ENCODE data around the gene MAST4. TPM values are rescaled to one million over a fixed set of nuclear protein-coding genes. Genes with fewer than 3 reads are reported as not detected.
A peak's percentile ranks its signal among the peaks of the same experiment; 100 is the strongest.
"Not testable (repeated sequence)": the region's sequence is repeated elsewhere in the genome, so short reads cannot be mapped to it uniquely, and the experiment has no call there.

The MAST4 gene
- polyA plus RNA-seq, 10 donors, result 10.5 to 15.3 (median 13.0) TPM

DNA sequence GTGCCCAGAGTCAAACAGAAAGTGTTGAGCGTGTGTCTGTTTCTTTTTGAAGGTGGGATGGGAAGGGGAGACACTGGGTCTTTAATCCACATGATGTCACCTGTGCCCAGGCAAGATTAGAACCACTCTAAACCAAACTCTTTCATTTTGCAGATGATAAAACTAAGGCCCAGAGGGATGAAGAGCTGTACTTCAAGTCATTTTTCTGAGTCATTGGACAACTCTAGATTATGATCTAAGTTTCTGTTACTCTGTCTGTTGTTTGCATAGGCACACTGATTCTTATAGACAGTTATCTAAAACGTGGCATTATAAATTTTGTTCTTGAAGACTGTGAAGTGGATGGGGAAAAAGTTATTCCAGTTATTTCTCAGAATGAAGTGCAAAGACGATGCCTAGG lies 48.8 kb downstream of the MAST4 start:
- no peak for DNase-seq

DNA sequence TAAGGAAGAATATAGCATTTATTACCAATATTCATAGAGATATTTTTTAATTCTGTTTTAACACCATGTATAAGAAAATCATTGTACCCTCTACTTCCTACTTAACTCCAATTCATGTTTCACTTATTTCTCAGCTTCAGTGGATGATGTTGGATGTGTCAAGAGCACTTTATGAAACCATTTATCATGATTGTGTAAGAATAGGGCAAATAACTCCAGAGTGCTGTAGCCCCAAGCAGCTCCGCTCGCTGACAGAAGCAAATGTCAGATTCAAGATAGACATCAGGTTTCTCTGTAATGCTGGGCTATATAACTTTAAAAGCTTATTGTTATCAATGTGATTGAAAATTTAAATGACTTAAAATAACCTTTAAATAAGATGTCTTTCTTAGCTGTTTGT lies 50.4 kb downstream of the MAST4 start:
- no peak for DNase-seq

DNA sequence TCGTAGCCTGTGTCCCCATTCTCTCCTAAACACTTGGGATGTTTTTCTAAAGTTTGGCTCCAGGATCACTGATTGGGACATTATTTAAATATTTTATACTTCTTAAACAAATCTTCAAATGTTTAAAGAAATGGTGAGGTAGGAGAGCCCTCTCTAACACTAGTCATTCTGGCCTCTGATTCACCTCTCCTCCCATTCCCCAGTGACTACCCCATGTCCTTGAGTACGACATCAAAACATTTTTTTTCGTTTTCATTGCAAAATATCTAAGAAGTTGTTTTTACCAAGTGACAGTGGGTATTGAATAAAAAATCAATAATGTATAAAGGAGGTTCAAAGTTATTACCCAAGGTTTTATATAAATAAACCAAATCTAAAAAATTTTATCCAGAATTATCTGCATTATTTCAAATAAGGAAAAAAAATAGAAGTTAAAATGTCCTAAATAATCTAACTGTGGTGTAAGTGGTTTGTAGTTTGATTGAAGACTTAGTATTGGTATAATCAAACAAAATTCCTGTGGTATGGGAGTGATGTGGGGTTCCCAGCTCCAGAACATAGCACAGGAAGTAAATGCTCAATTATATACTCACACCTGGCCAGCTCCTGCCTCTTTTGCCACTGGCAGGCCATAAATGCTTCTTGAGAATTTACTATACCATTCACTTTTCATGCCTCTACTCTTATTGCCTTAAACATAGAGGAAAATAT lies 51.1 kb downstream of the MAST4 start:
- no peak for DNase-seq

DNA sequence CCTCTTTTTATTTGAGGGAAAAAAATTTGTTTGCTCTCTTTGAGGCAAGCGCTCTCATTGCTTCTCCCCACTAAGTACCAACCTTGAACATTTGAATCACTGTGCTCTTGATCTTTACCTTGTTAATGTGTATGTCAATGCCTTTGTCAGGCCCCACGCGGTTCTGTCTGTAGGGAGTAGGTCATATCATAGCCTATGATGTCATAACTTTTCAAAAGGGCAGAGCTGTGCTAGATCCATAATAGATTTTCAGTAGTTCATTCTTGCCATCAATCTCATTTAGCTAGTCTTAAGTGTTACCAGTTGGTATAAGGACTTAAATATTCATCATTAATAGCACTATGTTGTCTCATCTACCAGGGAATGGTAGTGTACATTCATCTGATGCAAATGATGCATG lies 56.6 kb downstream of the MAST4 start:
- DNase-seq, result no peak

DNA sequence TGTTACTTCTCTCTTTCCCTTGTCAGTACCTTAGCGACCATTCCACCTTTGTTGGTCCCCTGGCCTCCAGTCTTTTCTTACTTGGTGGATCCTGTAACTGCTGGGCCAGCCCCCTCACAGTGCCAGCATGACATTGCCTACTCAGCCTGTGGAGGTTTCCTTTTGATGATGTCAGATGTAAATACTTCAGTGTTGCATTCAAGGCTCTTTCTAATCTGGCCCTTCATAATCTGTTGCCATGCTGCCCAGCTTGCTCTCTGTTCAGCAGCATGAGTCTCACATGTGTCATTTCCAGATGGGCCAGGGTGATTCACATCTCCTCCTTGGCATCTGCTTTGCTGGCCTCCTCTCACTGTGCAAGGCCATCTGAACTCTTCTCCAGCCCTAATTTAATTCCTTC lies 57.1 kb downstream of the MAST4 start:
- DNase-seq, result peak in 1 of 3 donors; percentile 7

DNA sequence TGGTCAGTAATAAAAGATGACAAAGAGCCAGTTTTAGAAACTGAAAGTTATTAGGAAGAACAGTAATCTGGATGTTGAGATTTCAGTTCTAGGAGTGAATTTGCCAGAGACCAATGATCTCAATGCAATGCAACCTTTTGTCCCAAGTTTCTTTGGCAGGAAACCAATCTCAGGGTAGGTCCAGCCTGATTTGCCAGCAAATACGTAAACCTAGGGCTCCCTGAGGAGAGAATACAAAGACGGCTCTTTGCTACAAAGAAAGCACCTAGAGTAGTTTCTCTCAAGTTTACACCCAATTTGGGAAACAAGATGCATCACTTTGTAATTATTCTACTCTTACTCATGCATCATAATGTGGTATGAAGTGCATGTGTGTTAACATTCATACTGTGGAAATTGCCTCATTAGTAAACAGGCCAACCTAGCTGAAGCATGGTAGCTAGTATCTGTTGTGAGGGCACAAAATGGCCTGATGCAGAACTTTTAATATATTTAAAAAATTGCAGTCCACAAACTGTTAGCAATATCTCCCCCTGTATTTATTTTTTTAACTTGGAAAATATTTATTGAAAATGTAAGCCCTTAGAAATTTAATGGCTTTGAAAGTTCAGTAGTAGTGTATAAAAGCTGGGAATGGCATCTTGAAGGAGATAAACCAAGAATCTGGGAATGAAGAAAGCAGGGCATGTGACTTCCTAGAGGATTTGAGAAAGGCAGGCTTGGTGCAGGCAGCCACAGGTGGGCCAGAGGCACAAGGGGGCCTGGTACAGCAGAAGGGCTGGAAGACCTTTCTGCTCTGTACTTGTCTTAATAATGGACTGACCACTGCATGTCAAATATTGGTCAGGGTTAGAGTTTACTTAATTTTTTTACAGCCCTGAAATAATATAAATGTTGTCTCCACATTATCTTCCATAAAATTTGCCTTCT lies 59.5 kb downstream of the MAST4 start:
- peak in 1 of 3 donors; percentile 32 for DNase-seq

DNA sequence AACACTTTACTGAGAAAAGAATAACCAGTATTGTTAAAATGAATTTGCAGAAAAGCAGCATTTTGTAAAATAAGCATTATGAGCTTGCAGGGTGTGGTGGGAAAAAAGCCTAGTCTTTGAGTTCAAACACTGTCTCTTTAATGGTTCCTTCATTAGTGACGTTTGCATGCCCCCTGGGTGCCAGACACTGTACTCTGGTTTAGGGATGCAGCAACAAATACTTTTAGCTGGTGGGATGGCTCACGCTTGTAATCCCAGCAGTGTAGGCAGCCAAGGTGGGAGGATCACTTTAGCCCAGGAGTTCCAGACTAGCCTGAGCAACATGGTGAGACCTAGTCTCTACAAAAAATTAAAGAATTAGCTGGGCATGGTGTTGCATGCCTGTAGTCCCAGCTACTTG lies 62.3 kb downstream of the MAST4 start:
- DNase-seq, result peak in 1 of 3 donors; percentile 9

DNA sequence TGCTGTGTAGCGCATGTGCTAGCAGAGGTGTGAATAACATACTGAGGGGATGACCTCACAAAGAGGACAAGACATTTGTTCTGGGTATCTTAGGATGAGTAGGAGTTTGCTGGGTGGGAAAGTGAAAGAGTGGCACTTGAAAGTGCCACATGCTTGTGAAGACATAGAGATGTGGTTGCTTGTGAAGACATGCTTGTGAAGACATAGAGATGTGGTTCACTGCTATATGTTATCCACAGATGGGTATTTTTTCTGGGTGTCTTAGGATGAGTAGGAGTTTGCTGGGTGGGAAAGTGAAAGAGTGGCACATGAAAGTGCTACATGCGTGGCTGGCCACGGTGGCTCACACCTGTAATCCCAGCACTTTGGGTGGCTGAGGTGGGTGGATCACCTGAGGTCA lies 63.6 kb downstream of the MAST4 start:
- DNase-seq, result no peak

DNA sequence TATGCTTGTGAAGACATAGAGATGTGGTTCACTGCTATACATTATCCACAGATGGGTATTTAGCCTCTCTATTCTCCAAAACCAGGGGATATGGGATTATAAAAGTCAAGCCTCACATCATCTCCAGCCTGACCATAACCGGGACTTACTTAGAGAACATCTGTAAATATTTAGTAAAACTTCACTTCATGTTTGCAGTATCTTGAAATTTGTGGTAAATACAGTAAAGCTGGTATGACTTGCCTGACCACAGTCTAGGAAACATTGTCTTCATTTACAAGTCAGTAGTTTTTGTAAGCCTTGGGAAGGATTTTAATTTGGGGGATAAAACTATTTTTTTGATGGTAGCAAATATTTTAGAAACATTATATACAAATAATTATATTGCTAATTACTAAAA lies 64.2 kb downstream of the MAST4 start:
- DNase-seq, result no peak

DNA sequence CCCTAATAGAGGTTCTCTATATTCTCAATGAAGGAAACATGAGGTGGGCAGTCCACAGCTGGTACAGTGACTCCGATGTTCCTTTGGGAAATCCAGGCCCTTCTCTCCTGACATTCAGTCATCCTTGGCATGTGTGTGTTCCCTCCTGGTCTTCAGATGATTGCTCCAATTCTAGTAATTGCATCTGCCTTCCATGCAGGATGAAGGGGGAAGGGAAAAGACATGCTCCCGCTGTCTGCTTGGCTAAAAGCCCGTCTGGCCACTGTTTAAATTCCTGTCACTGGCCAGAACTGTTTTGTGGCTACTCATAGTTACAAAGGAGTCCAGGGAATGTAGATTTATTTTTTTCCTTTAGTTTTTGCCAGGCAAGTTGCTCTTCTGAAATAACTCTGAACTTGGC lies 65.0 kb downstream of the MAST4 start:
- peak; percentile 49 to 57 (median 53) for DNase-seq

DNA sequence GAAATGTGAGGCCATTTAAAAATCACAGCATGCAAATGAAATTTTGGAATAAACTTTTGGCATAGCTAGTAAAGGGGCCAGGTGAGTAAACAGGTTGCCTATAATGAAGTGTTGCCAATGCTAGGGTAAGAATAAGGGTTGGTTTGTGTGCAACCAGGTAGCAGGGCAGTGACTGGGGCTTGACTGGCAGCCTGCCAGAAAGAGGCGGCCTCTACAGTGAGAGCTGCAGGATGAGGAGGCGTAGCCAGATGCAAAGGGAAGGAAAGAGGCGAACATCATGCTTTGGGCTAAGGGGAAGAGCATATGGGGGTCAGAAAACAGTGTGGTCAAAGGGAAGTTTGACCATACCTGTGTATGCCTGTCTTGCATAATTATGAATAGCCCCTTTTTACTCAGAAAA lies 70.6 kb downstream of the MAST4 start:
- no peak for DNase-seq

DNA sequence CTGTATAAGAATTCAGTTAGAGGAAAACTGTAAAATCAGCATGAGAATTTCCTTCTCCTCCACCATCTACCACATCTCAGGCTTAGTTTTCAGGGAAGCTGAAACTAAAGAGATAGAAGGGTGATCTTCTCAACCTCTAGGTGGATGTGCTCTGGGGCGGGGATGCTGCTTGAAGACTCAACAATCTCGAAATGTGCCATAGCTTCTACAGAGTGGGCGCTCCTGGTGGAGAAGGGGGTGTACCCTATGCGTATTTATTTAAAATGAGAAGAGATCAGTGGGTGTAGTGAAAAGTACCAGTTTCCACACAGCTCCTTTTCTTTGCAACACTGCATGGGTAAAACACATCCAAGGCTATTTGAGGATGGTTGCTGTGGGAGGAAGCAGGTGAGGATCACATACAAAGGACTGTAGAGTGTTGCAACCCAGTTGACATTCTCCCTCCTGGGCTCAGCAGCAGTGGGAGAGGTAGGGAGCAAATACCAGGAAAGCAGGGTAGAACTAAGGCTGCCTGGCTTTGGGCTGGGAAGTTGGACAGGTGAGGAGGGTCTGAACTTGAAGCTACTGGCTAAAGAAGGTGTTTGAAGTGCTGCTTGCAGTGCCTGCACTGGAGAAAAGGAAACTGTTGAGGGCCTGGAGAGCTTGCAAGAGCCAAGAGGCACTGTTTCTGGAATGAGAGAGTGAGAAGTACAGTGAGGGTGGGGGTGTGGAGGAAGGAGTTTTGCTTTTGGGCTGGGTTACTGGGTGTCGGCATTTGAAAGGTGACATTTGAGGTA lies 73.1 kb downstream of the MAST4 start:
- no peak for DNase-seq

DNA sequence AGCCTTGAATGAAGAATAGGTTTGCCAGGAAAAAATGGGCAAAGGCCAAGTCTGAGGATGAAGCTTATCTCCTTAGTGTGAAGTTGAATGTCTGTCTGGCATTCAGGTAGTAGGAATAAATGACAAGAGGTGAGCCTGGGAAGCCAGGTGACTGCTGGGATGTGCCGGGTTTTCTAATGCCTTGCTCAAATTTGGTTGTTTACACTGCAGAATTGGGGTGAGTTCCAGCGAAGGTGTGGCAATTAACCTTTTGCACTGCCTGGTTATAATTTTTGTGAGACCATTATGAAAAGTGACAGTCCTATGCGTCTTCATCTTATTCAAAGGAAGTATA lies 73.6 kb downstream of the MAST4 start:
- DNase-seq, result no peak

DNA sequence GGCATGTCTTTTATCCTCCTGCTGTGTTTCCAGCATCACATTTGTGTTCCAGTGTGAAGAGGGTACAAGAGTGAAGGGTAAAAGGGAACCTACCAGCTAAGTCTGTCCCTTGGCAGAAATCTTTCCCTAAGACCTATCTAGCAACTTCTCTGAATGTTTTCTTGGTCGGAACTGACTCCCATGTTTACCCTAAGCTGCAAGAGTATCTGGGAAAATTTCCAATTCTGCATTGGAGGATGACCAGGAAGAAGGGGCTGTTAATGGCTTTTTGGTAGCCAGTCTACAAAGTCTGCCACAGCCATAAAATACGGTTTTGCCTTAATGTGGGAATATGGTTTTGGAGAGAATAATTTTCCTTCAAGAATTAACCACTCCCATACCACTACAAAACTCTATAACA lies 75.1 kb downstream of the MAST4 start:
- no peak for DNase-seq

DNA sequence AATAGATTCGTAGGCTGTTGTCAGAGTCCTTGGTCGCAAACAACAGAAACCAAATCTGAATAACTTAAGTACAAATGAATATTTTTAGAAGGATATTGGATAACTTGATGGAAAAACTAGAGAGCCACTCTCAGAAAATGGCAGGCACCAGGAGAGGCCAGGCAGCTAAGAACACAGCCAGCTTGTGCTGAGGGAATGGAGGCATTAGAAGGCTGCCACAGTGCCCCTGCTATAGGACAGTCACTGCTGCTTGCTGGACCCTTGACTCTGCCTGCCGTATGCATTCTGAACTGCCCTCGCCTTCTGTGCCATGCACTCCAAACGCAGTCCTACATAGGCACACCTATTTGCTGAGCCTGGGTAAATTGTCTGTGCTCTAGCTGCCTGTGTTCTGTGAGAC lies 78.6 kb downstream of the MAST4 start:
- DNase-seq, result no peak

DNA sequence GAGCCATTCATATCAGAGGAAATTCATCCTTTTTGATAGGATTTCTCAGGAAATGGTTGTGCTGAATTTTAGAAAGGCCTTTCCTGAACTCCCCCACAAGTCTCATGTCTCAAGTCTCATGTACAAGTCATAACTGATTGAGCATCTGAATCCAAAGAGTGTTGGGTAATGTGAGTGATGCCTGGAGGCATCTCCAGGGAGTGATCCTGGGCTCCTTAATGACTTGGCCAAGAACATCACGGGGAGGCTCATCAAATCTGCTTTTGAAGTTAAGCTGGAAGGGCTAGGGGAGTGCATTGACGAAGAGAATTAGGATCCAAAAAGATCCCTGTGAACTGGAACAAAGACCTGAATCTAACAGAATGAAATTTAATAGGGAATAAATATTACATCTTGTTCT lies 79.2 kb downstream of the MAST4 start:
- no peak for DNase-seq

DNA sequence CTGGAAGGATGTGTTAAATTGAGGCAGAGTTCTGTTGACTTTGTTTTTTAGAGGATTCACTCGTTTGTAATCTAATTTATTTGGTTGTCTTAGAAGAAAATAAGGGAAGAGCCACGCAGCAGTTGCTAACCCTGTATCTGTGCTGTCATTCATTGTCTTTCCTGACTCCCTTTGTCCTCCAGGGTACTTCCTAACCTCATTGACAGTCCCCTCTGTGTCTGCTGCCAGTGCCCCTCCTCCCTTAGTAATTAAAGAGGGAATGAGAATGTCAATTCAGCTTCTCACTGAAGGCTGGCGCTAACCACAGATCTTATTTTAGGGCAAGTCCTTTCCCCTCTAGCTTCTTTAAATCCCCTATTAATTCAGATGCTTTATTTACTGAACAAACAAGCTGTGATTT lies 84.0 kb downstream of the MAST4 start:
- no peak for DNase-seq

DNA sequence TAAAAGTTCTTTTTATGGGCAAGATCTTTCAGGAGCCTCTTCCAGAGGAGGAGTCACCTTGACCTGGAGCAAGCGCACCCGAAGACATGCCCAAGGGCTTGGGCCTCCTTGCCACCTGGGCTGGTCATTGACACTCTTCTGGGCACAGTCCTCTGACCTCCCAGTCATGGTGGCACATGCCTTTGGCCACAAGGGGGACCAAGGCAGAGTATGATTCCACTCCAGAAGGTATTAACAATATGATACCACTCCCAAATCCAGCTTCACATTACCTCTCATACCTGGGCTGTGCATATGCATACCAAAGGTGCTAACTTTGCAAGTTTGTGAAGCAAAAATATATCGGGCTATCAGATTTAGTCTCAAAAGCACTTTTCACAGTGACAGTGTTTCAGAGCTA lies 84.6 kb downstream of the MAST4 start:
- no peak for DNase-seq

DNA sequence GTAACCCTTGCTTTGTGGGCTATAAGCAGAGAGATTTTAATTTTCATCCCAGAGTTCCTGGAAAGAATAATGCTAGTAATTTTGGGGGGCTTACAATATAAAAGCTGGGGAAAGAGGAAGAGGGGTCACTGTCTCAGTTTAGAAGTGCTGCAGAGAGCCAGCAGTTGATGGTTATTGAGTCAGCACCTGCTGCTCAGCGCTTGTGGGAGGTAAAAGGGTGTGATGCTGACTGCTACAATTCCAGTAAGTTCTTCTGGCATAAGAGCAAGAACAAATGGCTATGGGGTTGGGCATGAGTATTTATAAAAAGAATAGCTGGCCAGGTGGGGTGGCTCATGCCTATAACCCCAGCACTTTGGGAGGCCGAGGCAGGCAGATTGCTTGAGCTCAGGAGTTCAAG lies 88.5 kb downstream of the MAST4 start:
- DNase-seq, result no peak

DNA sequence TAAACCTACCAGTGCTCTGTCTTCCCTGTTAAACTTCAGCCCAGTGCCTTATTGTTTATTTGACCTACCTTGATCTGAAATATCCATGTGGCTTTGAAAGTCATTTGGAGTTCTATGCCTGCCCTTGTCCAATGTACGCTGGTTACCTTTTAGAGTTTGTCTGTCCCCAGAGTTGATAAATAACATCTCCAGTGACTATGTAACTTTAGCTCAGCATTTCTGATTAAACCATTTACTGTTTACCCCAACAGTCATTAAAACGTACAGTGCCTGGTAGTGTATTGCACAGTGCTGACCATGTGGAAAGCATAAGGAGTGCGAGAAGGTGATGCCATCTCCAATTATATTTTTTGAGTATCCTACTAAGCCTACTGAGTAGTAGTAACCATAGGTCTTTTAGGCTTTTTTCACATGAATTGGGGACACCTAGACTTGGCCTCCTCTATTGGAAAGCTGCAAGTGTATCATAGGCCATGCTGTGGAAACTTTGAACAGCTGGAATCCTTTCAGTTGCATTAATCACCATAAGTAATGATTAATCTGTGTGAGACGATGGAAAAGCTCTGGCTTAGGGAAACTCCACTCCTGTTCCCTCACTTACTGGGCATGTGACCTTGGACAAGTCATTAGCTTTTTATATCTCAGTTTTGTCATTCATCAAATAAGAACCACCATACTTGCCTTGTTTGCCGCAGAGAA lies 93.5 kb downstream of the MAST4 start:
- no peak for DNase-seq

DNA sequence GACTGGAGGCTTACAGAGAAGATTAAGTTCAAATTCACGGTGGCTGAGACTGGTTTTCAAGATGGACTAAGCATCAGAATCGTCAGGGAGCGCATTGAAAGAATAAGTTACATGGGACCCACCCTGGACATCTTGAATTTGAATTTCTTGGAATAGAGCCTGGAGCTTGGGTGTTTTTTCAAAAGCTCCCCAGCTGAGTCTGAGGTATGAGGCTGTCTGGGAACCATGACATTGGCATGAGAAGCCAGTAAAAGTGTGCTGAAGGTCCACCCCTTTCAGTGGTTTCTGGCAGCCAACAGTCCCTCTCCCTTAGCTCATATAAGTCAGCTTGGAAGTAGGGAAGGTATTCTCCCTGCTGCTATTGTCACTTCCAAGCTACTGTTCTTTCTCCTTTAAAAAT lies 97.8 kb downstream of the MAST4 start:
- DNase-seq, result no peak

DNA sequence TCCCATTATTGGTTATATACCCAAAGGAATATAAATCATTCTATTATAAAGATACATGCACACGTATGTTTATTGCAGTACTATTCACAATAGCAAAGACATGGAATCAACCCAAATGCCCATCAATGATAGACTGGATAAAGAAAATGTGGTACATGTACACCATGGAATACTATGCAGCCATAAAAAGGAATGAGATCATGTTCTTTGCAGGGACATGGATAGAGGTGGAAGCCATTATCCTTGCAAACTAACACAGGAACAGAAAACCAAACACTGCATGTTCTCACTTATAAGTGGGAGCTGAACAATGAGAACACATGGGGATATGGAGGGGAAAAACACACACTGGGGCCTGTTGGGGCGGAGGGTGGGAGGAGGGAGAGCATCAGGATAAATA lies 99.6 kb downstream of the MAST4 start:
- not testable (repeated sequence) for DNase-seq

Data from muscle of back (tissue), 11 donors.